ENCODE measurements around the gene KANSL1L. TPM values are rescaled to one million over a fixed set of nuclear protein-coding genes. Genes with fewer than 3 reads are reported as not detected.
A peak's percentile ranks its signal among the peaks of the same experiment; 100 is the strongest.

The KANSL1L gene
- total and polyA plus RNA-seq, 7 donors: 2.8 to 49.0 (median 32.6) TPM

DNA sequence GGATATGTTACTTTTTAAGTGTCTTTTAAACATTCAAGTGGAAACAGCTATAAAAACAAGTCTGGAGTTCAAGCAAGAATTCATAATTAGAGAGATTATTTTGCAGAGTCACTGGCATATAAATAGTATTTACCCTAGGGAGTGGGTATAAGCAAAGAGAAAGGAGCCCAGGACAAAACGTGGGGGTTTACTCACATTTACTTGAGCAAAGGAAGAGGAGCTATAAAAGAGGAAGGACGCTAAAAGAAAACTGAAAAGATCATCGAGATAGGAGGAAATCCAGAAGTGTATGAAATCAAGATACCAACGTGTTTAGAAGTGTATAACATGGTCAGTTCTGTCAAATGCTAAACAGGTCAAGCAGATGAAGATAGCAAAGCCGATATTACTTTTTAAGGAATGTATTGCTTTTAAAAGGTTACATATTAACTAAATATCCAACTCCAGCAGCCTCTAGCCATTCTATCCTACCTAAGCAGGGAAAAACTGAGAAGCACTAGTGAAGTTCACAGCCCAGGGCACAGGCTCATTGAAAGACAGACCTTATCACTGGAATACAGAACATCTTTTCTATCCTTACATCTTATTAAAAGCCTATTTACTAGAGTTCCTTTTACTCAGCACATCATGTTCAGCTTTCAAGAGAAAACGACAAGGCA lies 8.6 kb downstream of the KANSL1L start:
- H3K36me3 ChIP-seq: no peaks in the 10 kb centered on the region
- H3K9me3 ChIP-seq: no peaks in the 10 kb centered on the region
- no peak for DNase-seq
- no peak overlapping the region for H3K4me3 ChIP-seq
- WGBS, 2 donors: 15 to 32% methylated on average over 6 of the region's 6 CpGs
- H3K4me1 ChIP-seq: peaks cover 0 to 40% (median 29%) of the 10 kb centered on the region in 4 donors
- H3K27ac ChIP-seq: peak overlapping the region in 2 of 4 donors; percentile 12 to 18
- no peaks in the 10 kb centered on the region for H3K27me3 ChIP-seq
- intact Hi-C loops (cut with DNase I): no loop called here
- no peak for TF ChIP-seq POLR2A (IDR thresholded peaks at IDR 0.05)
- no peak for TF ChIP-seq POLR2AphosphoS5 (IDR thresholded peaks at IDR 0.05)
- TF ChIP-seq CTCF (IDR thresholded peaks at IDR 0.05): no peak
- no peak for TF ChIP-seq EP300 (IDR thresholded peaks at IDR 0.05)

GRCh38 chr2:210159059-210159458 lies 12.2 kb downstream of the KANSL1L start:
- DNase-seq: no peak
- H3K4me3 ChIP-seq: no peak overlapping the region
- WGBS, 2 donors: 78 to 96% methylated on average over 3 of the region's 3 CpGs
- no peak overlapping the region for H3K27ac ChIP-seq
- peaks cover 0 to 5% (median 2%) of the 10 kb centered on the region in 4 donors for H3K36me3 ChIP-seq
- no peak for TF ChIP-seq POLR2AphosphoS5 (IDR thresholded peaks at IDR 0.05)
- no peaks in the 10 kb centered on the region for H3K27me3 ChIP-seq
- no peaks in the 10 kb centered on the region for H3K9me3 ChIP-seq
- intact Hi-C loops (cut with DNase I): no loop called here
- peaks cover 0 to 18% (median 8%) of the 10 kb centered on the region in 4 donors for H3K4me1 ChIP-seq

GRCh38 chr2:210158236-210158635 lies 13.0 kb downstream of the KANSL1L start:
- Histone ChIP-seq H3K4me3 (no peak overlapping the region), H3K4me1 (peaks cover 0 to 17% (median 7%) of the 10 kb centered on the region in 4 donors), H3K27me3 (no peaks in the 10 kb centered on the region), H3K36me3 (peaks cover 0 to 13% (median 5%) of the 10 kb centered on the region in 4 donors), H3K9me3 (no peaks in the 10 kb centered on the region), H3K27ac (no peak overlapping the region)
- no peak for TF ChIP-seq POLR2AphosphoS5 (IDR thresholded peaks at IDR 0.05)
- no peak for TF ChIP-seq CTCF (IDR thresholded peaks at IDR 0.05)
- no peak for TF ChIP-seq POLR2A (IDR thresholded peaks at IDR 0.05)
- TF ChIP-seq EP300 (IDR thresholded peaks at IDR 0.05): no peak
- intact Hi-C loops (cut with DNase I): no loop called here
- WGBS, 2 donors: 91 to 95% methylated on average over 2 of the region's 2 CpGs
- DNase-seq: no peak

- WGBS, 2 donors: 88 to 91% methylated on average over 3 of the region's 3 CpGs
- TF ChIP-seq POLR2A (IDR thresholded peaks at IDR 0.05) (no peak), POLR2AphosphoS5 (IDR thresholded peaks at IDR 0.05) (no peak), EP300 (IDR thresholded peaks at IDR 0.05) (no peak), CTCF (IDR thresholded peaks at IDR 0.05) (no peak)
- Histone ChIP-seq H3K27me3 (no peaks in the 10 kb centered on the region), H3K4me3 (no peak overlapping the region), H3K9me3 (no peaks in the 10 kb centered on the region), H3K4me1 (peaks cover 0 to 10% (median under 1%) of the 10 kb centered on the region in 4 donors), H3K27ac (no peak overlapping the region), H3K36me3 (peaks cover 0 to 17% (median 5%) of the 10 kb centered on the region in 4 donors)
- DNase-seq: no peak
- intact Hi-C loops (cut with DNase I): no loop called here
These were observed 13.7 kb downstream of the KANSL1L start for GRCh38 chr2:210157526-210157925.

GRCh38 chr2:210147614-210148013 lies 23.6 kb downstream of the KANSL1L start:
- Histone ChIP-seq H3K4me1 (no peaks in the 10 kb centered on the region), H3K9me3 (no peaks in the 10 kb centered on the region), H3K36me3 (peaks cover 0 to 47% (median 0%) of the 10 kb centered on the region in 4 donors), H3K27me3 (no peaks in the 10 kb centered on the region), H3K4me3 (no peak overlapping the region), H3K27ac (no peak overlapping the region)
- TF ChIP-seq CTCF (IDR thresholded peaks at IDR 0.05) (no peak), POLR2AphosphoS5 (IDR thresholded peaks at IDR 0.05) (no peak), POLR2A (IDR thresholded peaks at IDR 0.05) (no peak), EP300 (IDR thresholded peaks at IDR 0.05) (no peak)
- intact Hi-C loops (cut with DNase I): no loop called here
- no peak for DNase-seq

All from sigmoid colon (tissue), 7 donors.